Measurements from ENCODE around the gene ATRNL1.
"Not testable (repeated sequence)": the region's sequence is repeated elsewhere in the genome, so short reads cannot be mapped to it uniquely, and the experiment has no call there.

ATRNL1 gene

DNA sequence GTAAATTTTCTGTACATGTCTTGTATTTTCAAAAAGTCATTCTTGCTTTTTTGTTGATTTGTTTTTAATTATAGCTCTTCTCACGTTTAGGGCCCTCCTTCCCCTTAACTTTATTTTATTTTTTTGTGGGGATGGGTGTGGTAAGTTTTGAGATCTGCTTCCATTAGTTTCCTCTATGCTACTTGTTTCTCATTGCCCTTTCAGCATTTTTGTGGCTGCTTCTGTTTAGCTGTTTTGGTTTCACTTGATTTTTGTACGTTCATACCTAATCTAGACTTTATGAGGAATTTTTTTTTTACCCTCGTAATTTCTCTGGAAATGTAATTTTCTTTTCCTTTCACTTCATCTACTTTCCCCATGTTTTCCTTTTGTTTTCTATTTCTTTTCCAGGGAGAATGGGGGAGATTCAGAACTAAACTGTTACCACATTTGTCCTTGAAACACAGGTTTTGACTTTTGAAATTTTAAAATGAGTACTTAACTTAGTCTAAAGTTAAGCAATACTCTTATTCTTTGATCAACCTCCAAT, 80.8 kb downstream of the ATRNL1 start:
- Histone ChIP-seq H2AFZ (ENCODE audit: low read depth, low read length) (no peak overlapping the region), H3K4me3 (ENCODE audit: low read length) (no peak overlapping the region), H3K79me2 (ENCODE audit: low read length) (no peaks in the 10 kb centered on the region), H3K4me1 (ENCODE audit: low read length) (no peaks in the 10 kb centered on the region), H3K36me3 (replicated peaks; ENCODE audit: low read depth, low read length) (no peaks in the 10 kb centered on the region), H3K27ac (ENCODE audit: low read length) (no peak overlapping the region), H3K27me3 (ENCODE audit: low read depth, low read length) (no peaks in the 10 kb centered on the region), H3K9ac (ENCODE audit: low read length) (no peak overlapping the region), H3K9me3 (ENCODE audit: insufficient read depth, low read length) (no peaks in the 10 kb centered on the region), H3K4me2 (ENCODE audit: low read length) (no peak overlapping the region), H4K20me1 (ENCODE audit: insufficient read depth, low read length) (no peaks in the 10 kb centered on the region)
- TF ChIP-seq EZH2phosphoT487 (IDR thresholded peaks at IDR 0.05; ENCODE audit: low read depth), result no peak

DNA sequence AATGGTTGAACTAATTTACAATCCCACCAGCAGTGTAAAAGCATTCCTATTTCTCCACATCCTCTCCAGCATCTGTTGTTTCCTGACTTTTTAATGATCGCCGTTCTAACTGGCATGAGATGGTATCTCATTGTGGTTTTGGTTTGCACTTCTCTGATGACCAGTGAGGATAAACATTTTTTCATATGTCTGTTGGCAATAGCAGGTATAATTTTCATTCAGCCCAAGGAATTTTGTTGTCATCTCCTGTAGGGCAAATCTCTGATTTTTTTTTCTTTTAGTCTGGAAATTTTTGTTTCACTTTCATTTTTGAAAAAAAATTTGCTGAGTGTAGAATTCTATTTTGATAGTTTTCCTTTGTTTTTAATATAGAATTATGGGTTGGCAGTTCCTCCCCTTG, 114.1 kb downstream of the ATRNL1 start:
- H3K27ac ChIP-seq (ENCODE audit: low read length); H3K9ac ChIP-seq (ENCODE audit: low read length); H3K27me3 ChIP-seq (ENCODE audit: low read depth, low read length); H3K9me3 ChIP-seq (ENCODE audit: insufficient read depth, low read length); H4K20me1 ChIP-seq (ENCODE audit: insufficient read depth, low read length); H3K79me2 ChIP-seq (ENCODE audit: low read length); H3K4me1 ChIP-seq (ENCODE audit: low read length); H3K36me3 ChIP-seq (replicated peaks; ENCODE audit: low read depth, low read length): not testable (repeated sequence)
- peak overlapping the region; percentile 48 for H3K4me2 ChIP-seq (ENCODE audit: low read length)
- H2AFZ ChIP-seq (ENCODE audit: low read depth, low read length), result 0 out of 2 replicates have a peak overlapping the region, but pooled peaks have one; percentile 46
- H3K4me3 ChIP-seq (ENCODE audit: low read length), result peak overlapping the region; percentile 67

GRCh38 chr10:115209133-115209532, 116.0 kb downstream of the ATRNL1 start:
- no peak overlapping the region for H2AFZ ChIP-seq (ENCODE audit: low read depth, low read length)
- H3K36me3 ChIP-seq (replicated peaks; ENCODE audit: low read depth, low read length), result no peaks in the 10 kb centered on the region
- H3K27ac ChIP-seq (ENCODE audit: low read length), result no peak overlapping the region
- H3K79me2 ChIP-seq (ENCODE audit: low read length), result no peaks in the 10 kb centered on the region
- H3K4me1 ChIP-seq (ENCODE audit: low read length), result no peaks in the 10 kb centered on the region
- H3K9ac ChIP-seq (ENCODE audit: low read length), result no peak overlapping the region
- H3K27me3 ChIP-seq (ENCODE audit: low read depth, low read length), result no peaks in the 10 kb centered on the region
- H3K4me3 ChIP-seq (ENCODE audit: low read length), result no peak overlapping the region
- no peaks in the 10 kb centered on the region for H4K20me1 ChIP-seq (ENCODE audit: insufficient read depth, low read length)
- no peaks in the 10 kb centered on the region for H3K9me3 ChIP-seq (ENCODE audit: insufficient read depth, low read length)
- H3K4me2 ChIP-seq (ENCODE audit: low read length), result no peak overlapping the region
- no peak for TF ChIP-seq EZH2phosphoT487 (IDR thresholded peaks at IDR 0.05; ENCODE audit: low read depth)
- no peak for TF ChIP-seq CTCF (IDR thresholded peaks at IDR 0.05; ENCODE audit: low read depth, low read length)

- TF ChIP-seq CTCF (IDR thresholded peaks at IDR 0.05; ENCODE audit: low read depth, low read length), result no peak
- no peak for TF ChIP-seq EZH2phosphoT487 (IDR thresholded peaks at IDR 0.05; ENCODE audit: low read depth)
- Histone ChIP-seq H3K79me2 (ENCODE audit: low read length) (no peaks in the 10 kb centered on the region), H3K9ac (ENCODE audit: low read length) (no peak overlapping the region), H3K4me2 (ENCODE audit: low read length) (no peak overlapping the region), H3K9me3 (ENCODE audit: insufficient read depth, low read length) (no peaks in the 10 kb centered on the region), H3K27me3 (ENCODE audit: low read depth, low read length) (no peaks in the 10 kb centered on the region), H3K27ac (ENCODE audit: low read length) (no peak overlapping the region), H3K4me3 (ENCODE audit: low read length) (no peak overlapping the region), H3K36me3 (replicated peaks; ENCODE audit: low read depth, low read length) (no peaks in the 10 kb centered on the region), H3K4me1 (ENCODE audit: low read length) (no peaks in the 10 kb centered on the region), H2AFZ (ENCODE audit: low read depth, low read length) (no peak overlapping the region), H4K20me1 (ENCODE audit: insufficient read depth, low read length) (no peaks in the 10 kb centered on the region)
These were observed 121.7 kb downstream of the ATRNL1 start for GRCh38 chr10:115214829-115215228.

DNA sequence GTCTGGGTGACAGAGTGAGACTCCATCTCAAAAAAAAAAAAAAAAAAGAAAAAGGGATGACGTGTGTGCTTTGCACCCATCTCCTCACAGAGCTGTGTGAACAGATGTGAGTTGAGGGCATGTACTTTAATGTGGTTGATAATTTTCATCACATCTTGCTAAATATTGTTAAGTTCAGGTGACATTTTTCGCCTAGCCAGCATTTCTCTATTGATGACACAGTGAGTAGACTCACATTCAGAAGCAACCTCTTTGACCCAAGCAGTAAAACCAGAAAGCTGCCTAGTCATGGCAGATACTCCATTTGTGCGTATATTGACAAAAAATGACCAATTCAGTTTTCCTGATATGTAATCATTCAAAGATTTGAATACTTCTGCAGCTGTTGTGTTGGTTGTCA, 126.0 kb downstream of the ATRNL1 start:
- H3K4me3 ChIP-seq (ENCODE audit: low read length), result no peak overlapping the region
- no peak overlapping the region for H3K4me2 ChIP-seq (ENCODE audit: low read length)
- no peaks in the 10 kb centered on the region for H4K20me1 ChIP-seq (ENCODE audit: insufficient read depth, low read length)

More for the DNA sequence above, 126.0 kb downstream of the ATRNL1 start:
- no peaks in the 10 kb centered on the region for H3K4me1 ChIP-seq (ENCODE audit: low read length)
- H3K9me3 ChIP-seq (ENCODE audit: insufficient read depth, low read length), result no peaks in the 10 kb centered on the region
- H3K27ac ChIP-seq (ENCODE audit: low read length), result no peak overlapping the region
- H3K79me2 ChIP-seq (ENCODE audit: low read length), result no peaks in the 10 kb centered on the region
- H2AFZ ChIP-seq (ENCODE audit: low read depth, low read length), result no peak overlapping the region
- TF ChIP-seq CTCF (IDR thresholded peaks at IDR 0.05; ENCODE audit: low read depth, low read length) (no peak), EZH2phosphoT487 (IDR thresholded peaks at IDR 0.05; ENCODE audit: low read depth) (no peak)
- H3K36me3 ChIP-seq (replicated peaks; ENCODE audit: low read depth, low read length), result no peaks in the 10 kb centered on the region
- no peaks in the 10 kb centered on the region for H3K27me3 ChIP-seq (ENCODE audit: low read depth, low read length)
- H3K9ac ChIP-seq (ENCODE audit: low read length), result no peak overlapping the region
